NCI-H524 treated with DMSO at 0.1 percent for 48 hours (cell line): ENCODE results near the gene PTPN2.

Source experiments
- DNase-seq: peaks from one replicate; lab custom pipeline; 2025; lab: John Stamatoyannopoulos, UW

Gene PTPN2

DNA sequence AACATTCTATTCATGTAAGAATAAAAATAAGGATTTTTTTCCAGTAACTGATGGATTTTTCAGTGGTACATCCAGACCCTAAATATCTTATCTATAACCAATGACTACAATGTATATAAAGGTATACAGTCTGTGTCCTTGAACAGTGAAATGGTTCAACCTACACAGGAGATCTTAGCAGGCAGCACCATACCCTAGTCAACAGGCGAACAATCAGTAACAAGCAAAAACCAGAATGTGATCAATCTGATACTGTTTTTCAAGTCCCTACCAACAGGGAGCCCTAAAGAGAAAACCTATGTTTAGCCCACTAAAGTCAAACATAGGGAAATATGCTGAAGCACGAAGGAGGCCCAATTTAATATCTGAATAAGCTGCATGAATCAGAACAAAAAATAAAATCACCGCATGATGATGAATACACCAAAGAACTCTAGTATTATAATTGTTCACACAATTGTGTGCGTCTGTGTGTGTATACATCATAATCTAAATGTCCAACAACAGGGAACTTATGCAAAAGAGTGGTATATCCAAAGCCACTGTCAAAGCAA, 26.0 kb downstream of the PTPN2 start:
- DNase-seq = no peak

DNA sequence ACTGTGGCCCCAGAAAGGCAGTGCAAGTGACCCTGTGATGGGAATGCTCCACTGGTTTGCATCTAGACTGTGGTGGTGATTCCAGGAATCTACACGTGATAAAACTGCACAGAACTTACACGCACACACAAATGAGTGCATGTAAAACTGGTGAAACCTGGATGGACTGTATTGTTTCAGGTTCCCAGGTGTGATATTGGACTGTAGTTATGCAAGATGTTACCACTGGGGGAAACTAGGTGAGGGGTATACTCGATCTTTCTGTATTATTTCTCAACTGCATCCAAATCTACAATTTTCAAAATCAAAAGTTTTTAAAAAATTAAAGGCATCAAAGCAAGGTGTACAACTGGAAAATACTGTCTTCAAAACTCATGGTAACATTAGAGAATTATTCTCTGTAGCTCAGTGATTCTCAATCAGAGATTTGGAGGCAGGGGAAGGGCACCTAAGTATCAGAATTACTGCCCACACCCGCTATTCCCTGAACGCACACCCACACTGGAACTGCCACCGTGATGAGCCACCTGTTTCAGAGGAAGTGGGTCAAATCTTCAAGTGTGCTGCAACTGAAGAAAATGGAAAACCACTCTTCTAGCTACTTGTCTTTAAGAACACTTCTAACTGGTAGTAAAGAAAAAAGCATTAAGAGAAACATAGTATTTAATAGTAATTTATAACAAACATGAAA, 26.7 kb downstream of the PTPN2 start:
- DNase-seq = no peak

DNA sequence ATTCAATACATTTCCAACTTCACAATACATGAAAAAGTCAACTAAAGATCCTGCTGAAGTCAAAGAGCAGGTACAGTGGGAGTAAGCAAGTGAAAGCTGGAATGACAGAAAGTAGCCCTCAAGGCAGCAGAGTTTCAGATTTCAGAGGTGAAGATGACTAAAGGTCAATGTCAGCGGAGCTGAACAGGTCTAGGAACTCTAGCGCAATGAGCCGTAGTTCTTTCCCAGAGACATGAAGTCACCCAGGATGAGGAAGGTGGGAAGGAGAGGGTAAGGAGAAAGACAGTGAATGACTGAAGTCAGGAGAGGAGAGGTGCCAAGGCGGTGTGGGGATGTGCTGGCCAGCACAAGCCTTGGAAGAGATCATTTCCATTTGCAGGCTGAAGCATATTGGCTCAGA, 28.1 kb downstream of the PTPN2 start:
- no peak for DNase-seq

DNA sequence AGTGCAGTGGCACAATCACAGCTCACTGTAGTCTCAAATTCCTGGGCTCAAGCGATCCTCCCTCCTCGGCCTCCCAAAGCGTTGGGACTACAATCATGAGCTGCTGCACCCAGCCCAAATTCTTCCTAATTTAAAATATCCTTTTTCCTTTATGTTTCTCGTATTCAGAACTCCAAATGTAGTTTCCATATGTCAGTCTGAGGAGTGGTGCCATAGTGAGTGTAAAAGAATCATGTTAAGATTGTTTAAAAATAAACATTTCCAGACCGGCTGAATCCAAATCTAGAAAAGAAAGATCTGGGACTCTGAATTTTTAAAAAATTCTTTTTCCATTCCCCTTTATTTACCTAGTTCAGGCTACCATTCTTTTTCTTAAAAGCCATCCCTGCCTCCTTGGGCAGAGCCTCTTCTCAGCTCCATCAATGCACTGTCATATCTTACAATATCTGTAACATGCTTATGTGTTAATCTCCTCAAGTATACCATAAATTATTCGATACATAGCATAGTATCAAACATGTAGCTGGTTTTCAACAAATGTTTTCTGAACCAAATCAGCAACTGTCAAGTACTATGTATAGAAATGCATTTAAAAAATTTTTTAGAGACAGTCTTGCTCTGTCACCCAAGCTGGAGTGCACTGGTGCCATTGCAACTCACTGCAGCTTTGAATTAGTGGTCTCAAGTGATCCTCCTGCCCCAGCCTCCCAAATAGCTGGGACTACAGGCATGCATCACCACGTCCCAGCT, 31.3 kb downstream of the PTPN2 start:
- DNase-seq = no peak

DNA sequence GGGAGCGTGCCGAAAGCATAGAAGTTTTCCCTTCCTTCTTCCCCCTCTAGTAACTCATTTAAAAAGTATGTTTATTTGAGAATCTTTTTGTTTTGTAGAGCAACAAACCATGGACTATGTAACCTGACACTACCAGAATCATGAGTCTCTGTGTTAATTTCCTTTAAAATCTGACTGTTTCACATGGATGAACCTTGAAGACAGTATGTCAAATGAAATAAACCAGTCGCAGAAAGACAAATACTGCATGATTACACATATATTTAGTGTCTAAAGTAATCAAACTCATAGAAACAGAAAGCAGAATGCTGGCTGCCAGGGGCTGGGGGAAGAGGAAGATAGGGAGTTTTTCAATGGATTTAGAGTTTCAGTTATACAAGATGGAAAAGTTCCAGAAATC, 32.3 kb downstream of the PTPN2 start:
- DNase-seq = no peak

DNA sequence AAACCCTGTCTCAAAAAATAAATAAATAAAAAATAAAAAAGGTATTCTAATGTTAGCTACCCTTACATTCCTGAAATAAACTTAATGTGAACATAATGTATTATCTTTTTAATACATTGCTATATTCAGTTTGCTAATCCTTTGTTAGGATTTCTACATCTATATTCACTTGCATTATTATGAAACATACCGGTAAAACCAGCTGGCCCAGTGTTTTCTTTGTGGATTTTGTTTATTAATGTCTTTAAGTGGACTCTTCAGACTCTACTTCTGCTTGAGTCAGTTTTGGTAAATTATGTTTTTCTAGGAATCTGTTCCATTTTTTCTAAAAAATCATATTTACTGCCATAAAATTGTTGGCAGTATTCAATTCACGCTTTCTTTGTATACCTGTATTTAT, 34.5 kb downstream of the PTPN2 start:
- DNase-seq = no peak

DNA sequence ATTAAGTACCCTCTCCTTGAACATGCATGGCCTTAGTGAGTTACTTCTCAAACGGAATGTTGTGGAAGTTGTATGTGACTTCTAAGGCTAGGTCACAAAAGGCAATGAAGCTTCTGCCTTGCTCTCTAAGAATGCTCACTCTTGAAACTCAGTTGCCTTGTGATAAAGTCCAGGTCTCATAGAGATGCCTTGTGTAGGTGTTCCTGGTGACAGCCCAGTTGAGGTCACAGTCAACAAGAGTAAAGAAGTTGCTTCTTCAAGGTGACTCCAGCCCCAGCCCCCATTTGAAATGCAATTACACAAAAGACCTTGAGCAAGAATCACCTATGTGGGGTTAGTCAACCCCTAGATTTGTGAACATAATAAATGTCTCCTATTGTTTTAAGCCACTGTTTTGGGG, 35.6 kb downstream of the PTPN2 start:
- no peak for DNase-seq

DNA sequence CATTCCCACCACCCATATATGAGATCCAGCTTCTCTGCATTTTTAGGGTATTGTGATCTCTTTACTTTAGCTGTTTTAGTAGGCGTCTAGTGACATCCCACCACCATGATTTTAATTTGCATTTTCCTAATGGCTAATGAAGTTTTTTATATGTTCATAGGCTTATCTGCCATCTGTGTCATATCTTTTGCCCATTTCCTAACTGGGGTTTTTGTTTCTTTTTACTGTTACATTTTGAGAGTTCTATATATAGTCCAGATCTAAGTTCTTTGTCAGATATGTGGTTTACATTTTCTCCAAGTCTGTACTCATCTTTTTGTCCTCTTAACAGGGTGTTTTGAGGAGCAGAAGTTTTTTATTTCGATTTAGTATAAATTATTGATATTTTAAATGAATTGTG, 39.6 kb downstream of the PTPN2 start:
- DNase-seq = no peak

DNA sequence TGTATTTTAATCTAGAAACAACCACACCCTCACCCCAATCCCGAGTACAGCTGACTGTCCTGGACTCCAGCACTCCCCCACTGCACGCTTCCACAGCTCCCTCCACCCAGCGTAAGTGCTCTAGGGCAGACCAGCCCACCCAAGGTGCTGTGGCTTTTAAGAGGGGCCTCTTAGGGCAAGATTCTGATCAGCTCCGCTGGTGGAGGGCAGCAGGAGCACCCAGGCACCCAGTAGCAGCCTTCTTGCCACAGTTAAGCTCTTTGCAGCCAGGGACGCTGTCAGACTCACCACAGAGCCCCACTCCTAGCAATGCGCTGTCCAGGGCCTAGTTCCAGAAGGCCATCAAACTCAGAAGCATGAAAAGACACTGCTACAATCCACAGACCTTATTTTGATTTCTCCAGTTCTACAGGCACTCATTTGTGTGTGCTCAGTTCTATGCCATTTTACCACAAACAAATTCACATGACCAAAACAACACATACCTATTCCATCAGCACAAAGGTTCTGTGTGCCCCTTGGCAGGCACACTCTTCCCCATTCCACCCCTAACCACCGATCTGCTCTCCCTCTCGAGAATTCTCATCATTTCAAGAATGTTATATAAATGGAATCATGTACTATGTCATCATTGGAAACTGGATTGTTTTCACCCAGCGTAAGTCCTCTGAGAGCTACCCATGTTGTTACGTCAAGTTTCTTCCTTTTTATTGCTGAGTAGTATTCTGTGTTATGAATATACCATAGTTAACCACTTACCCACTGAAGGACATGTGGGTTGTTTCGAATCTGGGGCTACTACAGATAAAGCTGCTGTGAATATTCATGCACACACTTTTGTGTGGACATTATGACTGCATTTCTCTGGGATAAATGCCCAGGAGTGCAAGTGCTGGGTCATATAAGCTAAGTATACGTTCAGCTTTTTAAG, 40.4 kb downstream of the PTPN2 start:
- DNase-seq = no peak

DNA sequence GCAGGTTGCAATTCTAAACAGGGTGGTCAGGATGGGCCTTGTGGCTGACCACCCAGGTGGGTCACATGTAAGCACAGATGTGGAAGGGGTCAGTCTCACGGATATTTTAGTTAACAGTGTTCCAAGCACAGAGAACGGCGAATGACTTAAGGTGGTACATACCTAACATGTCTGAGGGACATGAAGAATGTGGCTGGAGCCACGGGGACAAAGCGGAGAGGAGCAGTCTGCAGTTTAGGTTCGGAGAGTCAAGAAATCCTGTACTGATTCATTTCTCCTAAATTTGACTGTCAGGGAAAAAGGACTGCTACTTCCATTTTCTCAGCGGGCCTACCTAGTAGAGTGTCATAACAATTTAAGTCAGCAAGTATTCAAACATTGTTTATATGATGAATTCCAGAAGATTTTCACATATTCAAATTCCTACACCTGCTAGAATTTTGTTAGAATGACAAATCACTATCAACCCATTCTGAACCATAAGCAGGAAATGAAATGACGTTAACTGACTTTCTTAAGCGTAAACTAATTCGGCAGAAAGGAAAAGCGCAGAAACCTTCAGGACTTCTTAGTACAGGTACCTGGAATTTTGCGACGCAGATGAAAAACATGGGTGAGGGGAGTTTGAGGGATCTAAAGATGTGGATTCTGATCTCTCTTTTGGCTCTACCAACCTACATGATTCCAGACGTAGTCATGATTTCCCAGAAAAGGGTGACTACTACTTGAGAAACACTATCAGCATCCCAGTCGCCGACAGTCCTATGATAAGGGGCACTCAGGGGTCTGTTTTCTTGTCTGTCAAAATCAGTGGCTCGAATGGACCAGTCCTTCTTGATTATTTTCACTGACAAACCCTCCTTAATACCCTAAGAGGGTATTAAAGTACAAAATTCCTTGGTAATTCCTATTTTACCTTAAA, 41.3 kb downstream of the PTPN2 start:
- no peak for DNase-seq

DNA sequence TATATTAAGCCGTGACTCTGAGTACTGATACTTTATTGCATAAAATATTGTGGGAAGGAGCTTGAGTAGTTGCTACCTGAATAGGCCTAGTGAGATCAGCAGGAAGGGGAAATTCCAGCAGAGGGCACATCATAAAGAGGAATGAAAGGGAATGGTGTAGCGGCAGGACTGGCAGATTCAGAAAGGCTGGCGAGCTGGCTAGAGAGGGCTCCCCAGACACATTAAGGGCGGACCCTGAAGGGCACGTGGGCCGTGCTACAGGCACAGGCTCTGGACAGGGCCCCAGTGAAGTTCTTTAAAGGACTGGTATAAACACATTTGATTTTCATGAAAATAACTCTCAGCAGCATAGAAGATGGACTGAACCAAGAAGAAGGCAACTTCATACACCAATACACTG, 43.0 kb downstream of the PTPN2 start:
- no peak for DNase-seq

DNA sequence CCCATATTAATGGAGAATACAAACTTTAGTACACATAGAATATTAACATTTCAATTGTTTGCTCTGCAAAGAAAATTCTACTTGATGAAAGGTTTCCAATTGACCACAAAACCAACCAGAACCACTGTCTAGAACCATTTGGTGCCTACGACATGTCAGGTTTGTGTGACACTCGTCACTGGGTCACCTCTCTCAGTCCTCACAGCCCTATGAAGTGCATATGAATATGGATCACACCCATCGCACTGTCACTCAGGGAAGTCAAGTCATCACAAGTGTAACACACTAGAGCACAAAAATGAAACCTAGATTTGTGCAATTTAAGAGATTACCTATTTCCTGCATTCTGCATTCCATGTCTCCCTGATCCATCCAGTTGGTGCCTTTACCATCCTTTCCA, 43.7 kb downstream of the PTPN2 start:
- DNase-seq = no peak

DNA sequence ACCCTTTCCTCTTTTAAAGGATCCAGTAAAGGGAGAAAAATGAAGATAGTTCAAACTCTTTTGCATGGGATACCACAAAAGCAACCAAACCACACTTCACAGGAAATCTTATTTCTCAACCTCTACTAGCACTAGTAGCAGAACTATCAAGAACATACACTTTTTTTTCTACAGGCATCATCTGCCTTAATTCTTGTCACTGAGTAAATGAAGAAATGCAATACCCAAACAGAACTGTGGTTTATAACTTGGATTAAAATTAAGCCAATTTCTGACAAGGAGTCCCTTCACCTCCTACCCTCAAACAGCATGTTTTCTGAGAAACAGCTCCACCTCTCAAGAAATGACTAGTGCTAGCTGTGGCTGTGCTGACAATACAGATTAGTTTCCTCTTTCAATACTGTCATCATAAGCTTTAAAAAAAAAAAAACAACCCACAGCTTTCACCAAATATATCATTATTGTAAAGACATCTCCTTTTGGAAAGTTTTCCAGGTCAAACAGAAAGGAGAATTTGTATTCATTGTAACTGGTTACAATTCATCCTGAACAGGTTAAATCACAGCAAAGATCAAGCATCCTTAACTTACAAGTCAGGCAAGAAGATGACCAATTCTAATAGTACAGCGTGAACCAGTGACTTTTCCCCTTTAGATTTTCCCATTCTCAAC, 44.4 kb downstream of the PTPN2 start:
- no peak for DNase-seq

DNA sequence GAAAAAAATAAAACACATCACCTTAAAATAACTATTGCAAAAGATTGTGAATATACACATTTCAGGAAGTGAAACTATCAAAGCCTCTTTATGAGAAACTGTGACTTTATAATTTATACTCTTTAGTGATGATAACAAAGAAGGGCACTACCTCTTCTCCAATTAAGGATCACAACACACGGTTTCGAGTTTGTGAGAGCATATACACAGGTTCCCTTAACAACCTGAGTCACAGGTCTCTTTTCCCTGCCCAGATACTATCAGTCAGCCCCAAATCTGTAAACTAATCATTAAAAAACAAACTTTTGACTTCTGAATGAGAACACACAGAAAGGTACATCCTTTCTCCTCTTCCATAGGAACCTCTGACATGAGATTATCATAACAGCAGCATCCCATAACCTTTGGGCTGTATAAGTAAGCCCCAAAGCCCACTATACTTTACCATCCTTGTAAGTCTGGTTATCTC, 44.9 kb downstream of the PTPN2 start:
- no peak for DNase-seq

DNA sequence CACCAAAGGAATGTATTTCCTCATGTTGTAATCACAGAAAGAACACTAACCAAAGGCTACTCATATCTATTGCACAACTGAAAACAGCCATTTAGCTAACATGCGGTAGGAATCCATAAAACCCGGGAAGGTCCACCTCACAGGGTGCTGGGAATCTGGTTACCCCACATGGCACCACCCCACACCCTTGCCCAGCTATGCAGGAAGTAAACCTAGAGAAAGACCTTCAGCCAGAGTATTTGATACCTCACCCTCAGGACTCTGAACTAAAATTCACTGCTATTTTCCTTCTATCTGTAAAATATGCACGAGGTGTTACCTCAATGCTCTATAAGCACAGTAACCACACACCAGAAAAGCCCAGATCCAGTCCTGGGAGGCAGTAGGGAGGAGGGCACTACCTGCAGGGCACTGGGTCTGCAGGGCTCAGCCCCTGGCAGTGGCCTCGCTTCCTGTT, 45.8 kb downstream of the PTPN2 start:
- DNase-seq = no peak

DNA sequence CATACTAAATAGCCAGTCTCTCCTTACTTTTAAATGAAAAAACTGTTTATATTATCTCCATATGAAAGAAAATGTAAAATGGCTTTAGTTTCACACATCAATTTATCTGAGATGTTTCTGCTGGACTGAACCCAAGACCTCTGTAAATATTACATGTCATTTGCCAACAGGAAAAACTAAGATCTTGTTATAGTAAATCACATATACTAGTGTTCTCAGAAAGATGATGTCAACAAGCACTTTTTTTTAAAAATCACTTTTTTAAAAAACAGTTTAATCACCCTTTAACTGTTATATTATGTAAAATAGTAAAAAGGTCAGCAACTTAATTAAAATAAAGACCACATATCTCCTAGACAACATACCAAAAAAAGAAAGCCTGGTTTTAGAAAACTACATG, 46.3 kb downstream of the PTPN2 start:
- DNase-seq = no peak

DNA sequence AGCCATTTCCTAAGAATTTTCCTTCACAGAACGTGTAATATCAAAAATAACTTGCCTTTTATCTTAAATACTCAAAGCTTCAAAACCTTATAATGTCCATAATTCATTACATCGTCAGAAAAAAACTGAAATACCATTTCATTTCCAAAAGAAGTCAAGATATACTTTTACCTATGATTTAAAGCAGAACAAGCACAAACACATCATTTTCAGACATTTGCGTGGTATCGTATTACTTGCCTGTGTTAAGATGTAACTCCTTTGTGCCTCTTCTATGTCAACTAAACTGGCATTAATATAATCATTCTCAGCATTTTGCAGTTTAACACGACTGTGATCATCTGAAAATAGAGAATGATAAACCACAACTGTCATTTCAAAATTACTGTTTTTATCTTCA, 47.5 kb downstream of the PTPN2 start:
- DNase-seq = no peak

DNA sequence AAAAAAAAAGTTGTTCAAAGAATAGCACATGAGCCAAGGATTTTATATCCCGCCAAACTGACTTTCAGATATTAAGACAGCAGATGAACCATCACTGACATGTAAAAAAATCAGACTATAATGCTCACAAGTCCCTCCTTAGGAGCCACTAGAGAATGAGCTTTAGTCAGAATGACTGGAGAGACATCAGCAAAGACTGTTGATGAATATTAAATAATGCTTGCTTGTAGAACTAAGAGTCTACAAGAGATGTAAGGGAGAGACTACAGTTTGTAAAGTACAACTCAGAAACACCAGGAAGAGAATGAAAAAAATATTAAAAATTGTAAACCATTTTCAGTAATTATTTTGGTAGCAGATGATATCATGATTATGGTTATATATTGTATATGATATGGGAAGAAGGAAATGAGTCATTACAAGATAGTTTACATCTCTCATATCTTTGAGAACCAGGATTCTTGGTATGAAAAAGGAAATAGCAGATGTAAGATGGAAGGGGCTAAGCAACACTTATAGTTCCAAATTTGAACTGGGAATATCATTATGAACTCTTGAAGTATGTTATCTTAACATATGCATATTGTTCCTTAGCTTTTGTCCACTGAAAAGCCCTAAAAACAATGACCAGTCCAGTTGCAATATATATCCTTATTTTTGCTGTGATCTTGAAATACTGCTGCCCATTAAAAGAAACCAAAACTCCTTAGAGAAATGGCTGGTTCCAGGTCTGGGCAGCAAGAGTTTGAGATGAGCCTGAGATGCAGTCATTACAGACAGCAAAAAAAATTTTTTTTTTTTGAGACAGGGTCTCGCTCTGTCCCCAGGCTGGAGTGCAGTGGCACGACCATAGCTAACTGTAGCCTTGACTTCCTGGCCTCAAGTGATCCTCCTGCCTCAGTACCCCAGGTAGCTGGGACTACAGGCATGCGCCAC, 55.7 kb downstream of the PTPN2 start:
- DNase-seq = no peak

DNA sequence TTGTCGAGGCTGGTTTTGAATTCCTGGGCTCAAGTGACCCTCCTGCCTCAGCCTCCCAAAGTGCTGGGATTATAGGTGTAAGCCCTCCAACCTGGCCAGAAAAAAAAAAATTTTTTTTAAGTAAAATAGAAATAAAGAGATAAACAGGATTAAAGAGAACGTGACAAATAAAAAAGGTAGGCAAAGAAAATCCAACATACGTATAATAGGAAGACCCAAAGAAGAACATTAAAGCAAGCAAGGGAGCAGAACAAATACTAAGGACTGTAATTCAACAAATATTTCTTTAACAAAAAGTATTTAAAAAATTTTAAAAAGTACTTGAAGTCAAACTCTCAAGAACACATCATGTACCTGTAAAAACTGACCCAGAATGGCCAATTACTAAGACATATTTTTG, 56.4 kb downstream of the PTPN2 start:
- no peak for DNase-seq
